Skeletal muscle cell (primary cell): Measurements from ENCODE around the gene AKAP8.
"Not testable (repeated sequence)": the region's sequence is repeated elsewhere in the genome, so short reads cannot be mapped to it uniquely, and the experiment has no call there.

Experiments used
- DNase-seq: peaks from one replicate; pipeline ENCODE4 v3.0.0-alpha.2; 2010; ENCODE audit warnings: low read depth
- H3K4me3 ChIP-seq: 2 replicates; pipeline ENCODE4 v1.5.1; 2011; ENCODE audit warnings: low read depth, mild to moderate bottlenecking, control low read depth, low read length, moderate library complexity

Gene AKAP8

DNA sequence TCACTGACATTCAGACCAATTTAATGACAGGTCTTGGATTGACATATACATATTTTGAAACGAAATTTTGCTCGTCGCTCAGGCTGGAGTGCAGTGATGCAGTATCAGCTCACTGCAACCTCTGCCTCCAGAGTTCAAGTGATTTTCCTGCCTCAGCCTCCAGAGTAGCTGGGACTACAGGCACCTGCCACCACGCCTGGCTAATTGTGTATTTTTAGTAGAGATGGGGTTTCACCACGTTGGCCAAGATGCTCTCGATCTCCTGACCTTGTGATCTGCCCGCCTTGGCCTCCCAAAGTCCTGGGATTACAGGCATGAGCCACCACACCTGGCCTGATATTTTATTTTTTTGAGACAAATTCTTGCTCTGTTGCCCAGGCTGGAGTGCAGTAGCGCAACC lies 27.1 kb downstream of the AKAP8 start:
- H3K4me3 ChIP-seq, DNase-seq: not testable (repeated sequence)

DNA sequence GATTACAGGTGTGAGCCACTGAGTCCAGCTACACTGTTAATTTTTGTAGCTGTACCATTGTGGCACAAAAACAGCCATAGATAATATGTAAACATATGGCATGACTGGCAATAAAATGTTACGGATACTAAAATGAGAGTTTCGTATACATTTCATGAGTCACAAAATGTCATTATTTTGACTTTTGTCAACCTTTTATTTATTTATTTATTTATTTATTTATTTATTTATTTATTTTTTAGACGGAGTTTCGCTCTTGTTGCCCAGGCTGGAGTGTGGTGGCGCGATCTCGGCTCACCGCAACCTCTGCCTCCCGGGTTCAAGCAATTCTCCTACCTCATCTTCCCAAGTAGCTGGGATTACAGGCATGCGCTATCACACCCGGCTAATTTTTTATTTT lies 38.3 kb downstream of the AKAP8 start:
- not testable (repeated sequence) for DNase-seq

DNA sequence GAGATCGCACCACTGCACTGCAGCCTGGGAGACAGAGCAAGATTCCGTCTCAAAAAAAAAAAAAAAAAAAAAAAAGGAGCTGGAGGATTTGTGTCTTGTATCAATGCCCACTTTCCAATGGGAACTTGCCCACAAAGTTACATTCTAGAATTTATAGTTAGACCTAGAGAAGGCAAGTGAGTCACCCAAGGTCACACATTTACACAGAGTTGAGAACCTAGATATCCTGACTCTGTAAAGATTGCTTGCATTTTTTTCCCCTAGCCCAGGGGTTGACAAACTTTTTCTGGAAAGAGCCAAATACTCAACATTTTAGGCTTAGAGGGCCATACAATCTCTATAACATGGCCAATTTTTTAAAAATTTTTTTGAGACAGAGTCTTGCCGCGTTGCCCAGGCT lies 39.5 kb downstream of the AKAP8 start:
- no peak overlapping the region for H3K4me3 ChIP-seq
- DNase-seq: no peak

More for the DNA sequence above, 38.3 kb downstream of the AKAP8 start:
- not testable (repeated sequence) for H3K4me3 ChIP-seq

DNA sequence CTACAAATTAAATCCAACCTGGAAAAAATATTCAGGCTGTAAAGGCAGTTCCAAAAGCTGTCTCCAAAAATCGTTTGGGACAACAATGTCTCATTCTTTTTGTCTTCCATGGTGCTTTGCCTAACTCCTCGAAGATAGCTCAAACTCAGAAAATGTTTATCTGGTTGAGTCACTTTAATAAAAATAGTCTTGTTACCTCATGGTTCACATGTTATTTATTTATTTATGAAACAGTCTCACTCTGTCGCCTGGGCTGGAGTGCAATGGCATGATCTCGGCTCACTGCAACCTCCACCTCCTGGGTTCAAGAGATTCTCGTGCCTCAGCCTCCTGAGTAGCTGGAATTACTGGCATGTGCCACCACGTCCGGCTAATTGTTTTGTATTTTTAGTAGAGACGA lies 42.4 kb downstream of the AKAP8 start:
- H3K4me3 ChIP-seq: no peak overlapping the region
- no peak for DNase-seq

DNA sequence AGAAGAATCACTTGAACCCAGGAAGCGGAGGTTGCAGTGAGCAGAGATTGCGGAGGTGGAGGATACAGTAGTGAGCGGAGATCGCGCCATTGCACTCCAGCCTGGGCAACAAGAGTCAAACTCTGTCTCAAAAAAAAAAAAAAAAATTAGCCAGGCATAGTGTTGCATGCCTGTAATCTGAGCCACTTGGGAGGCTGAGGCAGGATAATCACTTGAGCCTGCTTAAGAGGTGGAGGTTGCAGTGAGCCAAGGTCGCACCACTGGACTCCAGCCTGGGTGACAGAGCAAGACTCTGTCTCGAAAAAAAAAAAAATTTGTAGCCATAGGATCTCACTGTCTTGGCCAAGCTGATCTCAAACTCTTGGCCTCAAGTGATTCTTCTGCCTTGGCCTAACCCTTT lies 43.6 kb downstream of the AKAP8 start:
- not testable (repeated sequence) for H3K4me3 ChIP-seq, DNase-seq

DNA sequence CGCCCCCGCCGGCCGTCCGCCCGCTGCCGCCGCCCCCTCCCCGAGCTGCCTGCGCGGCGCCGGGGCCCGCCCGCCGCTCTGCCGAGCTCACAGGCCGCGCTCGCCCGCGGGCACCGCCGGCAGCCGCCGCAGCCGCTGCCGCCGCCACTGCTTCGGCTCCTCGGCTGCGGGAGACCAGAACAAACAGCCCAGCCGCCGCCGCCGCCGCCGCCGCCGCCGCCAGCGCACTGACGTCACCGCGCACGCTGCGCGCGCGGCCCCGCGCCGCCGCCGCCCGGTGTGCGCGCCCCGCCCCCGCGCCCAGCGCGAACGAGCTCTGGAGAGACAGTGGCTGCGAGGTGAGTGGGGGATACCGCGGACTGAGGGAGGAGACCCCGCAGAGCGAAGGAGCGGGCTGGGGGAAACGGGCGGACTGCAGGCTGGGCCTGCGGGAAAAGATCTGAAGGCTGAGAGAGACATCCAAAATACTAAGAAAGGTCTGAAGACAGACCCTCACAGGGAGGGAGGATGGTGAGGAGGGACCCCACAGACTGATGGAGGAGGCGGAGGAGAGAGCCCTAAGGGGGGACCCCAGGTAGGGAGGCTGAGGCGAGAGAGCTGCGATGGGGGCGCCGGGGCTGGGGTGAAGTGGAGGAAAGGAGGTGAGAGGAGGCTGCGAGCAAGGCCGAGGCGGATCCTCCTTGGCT lies 47.1 kb downstream of the AKAP8 start, which contains the start of gene BRD4:
TSS of gene BRD4 (minus strand) at position 229 of the 686 bp plus-strand sequence. CDS start 59,440 bp downstream, outside the sequence.
- H3K4me3 ChIP-seq: peak within 1 kb of the TSS; percentile 90
- no peak for DNase-seq

DNA sequence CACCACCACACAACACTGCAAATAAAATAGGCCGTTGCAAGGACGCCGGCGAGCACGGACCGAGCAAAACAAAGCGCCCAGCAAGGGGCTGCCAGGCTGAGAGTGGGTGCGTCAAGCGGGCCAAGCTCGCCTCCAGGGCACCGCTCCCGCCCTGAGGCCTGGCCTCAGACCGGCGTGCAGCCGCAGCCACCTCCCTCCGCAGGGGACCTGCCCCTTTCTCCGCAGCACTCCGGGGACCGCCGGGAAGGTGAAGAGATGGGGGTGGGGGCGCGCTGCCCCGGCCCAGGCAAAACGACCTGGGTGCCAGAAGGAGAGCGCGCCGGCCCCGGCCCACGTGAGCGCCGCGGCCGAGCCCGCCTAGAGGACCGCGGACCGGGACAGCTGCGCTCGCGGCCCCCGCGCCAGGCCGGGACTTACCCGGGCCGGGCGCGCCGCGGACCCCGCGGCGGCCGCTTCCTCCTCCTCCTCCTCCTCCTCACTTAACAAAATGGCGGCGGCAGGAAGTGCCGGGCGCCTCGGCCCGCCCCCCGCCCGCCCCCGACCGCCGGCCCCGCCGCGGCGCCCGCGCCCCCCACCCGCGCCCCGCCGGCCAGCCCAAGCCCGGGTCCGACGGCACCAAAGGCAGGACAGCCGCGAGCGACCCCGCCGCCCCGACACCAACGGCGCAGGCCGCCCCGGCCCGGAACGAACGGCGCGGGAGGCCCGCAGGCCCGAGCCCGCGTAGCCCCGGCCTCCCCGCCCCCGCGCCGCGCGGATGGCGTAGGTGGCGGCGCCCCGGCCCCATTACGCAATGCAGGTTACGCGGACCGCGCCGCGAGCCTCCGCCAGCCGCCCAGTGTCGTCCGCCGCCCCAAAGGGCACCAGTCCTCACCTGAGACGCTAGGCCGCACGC lies 47.9 kb downstream of the AKAP8 start:
- H3K4me3 ChIP-seq: peak overlapping the region; percentile 90
- no peak for DNase-seq

DNA sequence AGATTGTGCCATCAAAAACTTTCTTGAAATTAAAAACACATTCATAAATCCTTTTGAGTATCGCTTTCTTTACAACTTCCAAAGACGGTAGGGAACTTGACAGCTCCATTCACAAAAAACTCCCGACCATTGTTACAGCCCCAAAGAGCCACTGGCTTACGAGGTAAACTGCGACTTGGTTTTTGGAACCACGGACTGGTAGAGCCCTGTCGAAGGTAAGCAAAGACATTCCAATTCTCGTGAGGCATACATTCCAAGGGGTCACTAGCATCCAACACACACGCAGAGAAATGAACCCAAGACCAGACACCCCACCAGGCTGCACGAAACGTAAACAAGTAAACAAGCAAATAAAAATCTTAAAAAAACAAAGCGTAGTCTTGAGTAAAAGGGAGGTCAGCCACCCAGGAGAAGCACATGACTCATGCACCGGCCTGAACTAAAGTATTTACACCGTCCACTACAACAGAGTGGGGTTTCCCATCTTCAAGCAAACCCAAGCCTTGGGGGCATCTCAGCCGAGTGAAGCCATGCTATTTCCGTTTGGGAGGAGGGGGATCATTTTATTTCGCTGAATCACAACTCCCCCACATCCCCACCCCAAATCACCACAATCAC lies 48.7 kb downstream of the AKAP8 start:
- H3K4me3 ChIP-seq: peak overlapping the region; percentile 90
- peak; percentile 37 for DNase-seq

DNA sequence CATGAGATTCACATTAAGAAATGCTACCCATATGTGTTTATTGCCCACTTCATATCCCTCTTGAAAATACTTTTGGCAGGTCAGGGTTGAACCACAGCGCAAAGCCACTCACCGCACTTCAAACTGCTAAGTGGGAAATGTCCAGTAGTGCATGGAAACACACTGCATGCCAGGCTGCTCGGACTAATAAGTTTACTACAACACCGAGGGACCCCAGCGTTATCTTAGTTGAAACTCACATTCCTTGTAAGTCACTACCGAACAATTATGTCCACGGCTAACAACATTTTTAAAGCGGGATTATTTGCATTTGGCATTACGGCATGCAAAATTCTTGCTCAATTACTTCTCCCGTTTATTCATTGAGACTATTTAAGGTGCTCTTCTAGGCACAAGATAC lies 51.3 kb downstream of the AKAP8 start:
- no peak for DNase-seq
- no peak overlapping the region for H3K4me3 ChIP-seq

DNA sequence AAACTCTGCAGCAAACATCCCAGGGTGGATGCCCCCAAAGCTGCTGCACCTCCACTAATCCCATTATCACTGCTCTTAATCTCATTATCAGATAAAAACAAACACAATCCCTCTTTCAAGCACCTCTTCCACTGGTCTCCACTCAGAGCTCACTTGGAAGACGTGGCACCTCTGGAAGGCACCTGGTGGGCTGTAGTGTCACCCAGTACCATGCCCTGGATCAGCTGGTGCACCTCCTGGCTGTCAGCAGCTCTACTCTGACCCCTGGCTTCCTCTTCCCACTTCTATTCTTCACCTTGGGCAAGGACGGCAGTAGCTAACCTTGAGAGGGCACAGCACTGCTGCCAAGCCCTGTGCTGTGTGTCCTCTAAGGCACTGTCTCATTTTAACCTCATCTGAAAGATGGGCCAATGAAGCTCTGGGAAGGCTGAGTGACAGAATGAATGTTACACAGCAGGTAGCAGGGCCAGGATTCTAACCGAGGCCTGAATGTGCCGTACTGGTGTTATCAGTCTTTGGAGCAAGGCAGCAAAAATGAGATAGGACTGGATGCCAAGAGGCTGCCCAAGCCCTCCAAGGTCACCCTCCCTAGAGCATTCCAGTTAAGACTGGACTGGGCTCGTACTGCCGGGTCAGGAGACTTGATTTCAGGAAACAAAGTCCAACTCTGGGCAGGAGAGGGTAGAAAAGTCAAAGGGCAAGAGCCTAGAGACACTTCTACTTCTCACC lies 54.6 kb downstream of the AKAP8 start:
- no peak overlapping the region for H3K4me3 ChIP-seq

DNA sequence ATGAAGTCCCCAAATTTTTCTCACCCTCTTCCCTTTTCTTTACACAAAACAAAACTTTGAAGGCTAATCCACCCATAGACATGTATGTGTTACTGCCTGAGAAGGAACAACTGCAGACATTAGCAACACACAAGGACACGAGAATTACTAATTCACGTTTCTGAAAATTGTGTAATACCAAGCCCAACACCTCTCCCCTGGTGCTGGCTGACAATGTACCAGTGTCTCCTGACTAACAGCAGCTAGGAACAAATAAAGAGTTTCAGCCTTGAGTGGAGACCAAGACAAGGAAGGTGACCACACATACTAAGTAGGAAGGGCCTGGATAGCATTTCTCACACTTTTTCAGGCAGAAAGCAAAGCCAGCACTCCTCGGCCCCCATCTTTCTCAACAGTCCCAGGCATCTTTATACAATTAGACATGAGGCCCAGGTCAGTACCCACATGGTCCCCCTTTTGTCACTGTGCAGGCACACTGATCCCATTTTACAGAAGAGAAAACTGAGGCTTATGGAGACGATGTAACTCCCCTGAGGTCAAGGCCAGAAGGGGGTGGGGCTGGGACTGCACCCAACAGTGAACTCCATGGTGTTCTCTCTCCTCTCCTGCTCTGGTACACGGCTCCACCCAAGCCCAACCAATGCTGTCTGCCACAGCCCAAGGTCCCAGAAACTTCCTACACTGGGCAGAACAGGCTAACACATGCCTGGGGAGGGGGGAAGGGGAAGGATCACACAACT lies 55.9 kb downstream of the AKAP8 start:
- no peak for DNase-seq
- H3K4me3 ChIP-seq: no peak overlapping the region

More for the DNA sequence above, 54.6 kb downstream of the AKAP8 start:
- DNase-seq: no peak

DNA sequence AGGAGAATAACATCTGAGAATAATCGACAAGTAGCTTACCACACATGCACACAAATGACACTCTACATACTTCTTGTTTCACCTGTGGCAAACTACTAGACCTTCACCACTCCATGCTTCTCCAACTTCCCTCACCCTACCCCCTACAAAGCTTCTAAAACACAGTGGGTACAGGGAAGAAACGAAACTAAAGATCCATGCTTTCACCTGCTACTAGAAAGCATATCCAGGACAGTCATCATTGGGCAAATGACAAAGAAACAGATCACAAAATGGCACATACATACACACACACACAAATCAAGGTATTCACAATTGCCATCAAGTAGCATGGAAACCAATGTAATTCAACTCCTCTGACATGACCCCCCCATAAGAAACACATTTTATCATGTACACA lies 57.8 kb downstream of the AKAP8 start:
- H3K4me3 ChIP-seq: no peak overlapping the region
- no peak for DNase-seq

DNA sequence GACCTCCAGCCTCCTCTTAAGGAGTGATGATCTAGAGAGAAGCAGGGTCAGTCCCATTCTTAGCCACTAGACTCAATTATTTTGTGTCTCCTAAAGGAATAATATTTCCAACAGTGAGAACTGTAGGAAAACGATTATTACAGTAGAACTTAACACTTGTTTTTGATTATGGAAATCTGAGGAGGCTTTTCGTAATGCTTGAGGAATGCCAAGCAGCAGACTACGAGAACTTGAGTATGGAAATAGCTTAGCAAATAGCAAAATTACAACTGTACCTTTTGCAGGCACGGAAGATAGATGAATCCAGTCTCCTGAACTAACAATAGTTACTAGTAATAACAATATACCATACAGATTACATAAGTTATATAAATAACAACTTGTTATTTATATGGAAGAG lies 59.5 kb downstream of the AKAP8 start:
- no peak for DNase-seq
- H3K4me3 ChIP-seq: no peak overlapping the region

DNA sequence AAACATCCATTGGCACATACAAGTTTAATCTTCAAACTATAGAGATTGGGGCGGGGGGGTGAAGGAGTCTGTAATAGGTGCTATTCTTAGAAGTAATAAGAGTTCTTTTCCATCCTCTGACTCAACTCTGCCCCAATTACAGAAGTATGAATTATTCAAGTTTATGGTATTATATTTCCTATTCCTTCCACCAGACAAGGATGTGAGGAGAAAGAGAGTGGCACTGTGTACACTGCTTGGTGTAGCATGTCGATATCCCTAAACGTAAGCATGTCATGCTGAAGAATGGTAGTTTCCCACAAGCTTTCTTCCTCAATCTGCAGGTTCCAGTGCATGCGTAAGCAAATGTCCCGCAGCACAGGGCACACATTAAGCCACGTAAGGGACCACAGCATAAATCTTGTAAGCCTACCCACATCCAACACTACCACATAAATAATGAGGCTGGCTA lies 61.3 kb downstream of the AKAP8 start:
- no peak for DNase-seq
- H3K4me3 ChIP-seq: no peak overlapping the region

DNA sequence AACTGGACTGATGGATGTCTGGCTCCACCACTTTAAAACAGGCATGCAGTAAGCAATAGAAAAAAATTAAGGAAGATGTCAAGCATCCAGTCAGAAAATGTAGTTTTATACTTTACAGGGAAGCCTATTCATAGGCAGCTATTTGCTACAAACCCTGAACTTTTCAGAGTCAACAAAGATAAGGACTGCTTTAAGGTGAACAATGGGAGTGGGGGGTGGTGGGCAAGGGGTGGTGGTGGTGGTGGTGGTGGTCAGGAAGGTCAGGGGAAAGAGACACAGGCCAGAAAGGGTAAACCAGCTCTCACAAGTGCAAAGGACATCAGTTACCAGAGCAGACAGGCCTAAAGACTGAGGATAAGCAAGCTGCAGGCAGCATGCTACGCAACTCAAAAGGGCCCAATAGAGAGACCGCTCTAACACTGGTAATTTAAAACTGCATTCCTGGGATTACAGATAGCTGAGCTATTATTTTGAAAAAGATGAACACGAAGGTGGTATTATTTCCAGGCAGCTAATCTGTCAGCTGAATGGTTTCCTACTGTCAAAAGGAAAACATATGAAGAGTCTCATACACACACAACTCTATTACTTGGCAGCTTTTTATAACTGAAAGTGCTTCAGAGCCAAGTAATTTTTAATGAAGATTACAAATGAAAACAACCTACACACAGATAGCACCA lies 62.1 kb downstream of the AKAP8 start:
- no peak for DNase-seq
- H3K4me3 ChIP-seq: no peak overlapping the region

DNA sequence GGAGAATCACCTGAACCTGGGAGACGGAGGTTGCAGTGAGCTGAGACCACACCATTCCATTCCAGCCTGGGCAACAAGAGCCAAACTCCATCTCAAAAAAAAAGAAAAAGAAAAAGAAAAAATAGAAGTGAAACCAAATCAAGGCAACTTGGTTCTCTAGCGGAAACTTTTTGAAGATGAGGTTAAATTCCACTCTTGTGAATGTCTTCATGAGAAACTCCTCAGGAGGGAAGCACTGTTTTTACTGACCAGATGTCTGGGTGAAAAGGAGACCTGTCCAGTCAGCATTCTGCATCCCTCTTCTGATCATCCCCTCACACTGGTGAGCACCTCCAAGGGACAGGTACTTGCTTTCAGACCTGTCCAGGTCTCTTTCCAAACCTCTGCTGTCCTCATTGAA lies 63.1 kb downstream of the AKAP8 start:
- DNase-seq: no peak
- no peak overlapping the region for H3K4me3 ChIP-seq

DNA sequence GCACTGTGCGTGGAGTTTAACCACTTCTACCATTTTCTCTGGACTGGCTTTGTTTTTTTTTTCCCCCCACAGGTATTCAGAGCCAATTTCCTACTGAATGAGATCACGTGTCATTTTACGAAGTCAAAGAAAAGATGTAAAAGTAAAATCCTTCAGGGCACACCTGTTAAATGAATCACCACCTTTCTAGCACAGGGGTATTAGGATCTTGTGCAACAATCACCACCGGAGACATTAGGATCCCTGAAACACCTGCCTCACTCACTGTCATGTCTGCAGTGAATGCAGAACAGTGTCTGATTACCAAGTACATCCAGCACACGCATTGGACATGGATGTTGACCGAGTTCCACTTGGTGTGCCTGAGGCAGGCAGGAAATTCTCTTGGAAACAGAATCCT lies 64.5 kb downstream of the AKAP8 start:
- DNase-seq: no peak
- H3K4me3 ChIP-seq: no peak overlapping the region

DNA sequence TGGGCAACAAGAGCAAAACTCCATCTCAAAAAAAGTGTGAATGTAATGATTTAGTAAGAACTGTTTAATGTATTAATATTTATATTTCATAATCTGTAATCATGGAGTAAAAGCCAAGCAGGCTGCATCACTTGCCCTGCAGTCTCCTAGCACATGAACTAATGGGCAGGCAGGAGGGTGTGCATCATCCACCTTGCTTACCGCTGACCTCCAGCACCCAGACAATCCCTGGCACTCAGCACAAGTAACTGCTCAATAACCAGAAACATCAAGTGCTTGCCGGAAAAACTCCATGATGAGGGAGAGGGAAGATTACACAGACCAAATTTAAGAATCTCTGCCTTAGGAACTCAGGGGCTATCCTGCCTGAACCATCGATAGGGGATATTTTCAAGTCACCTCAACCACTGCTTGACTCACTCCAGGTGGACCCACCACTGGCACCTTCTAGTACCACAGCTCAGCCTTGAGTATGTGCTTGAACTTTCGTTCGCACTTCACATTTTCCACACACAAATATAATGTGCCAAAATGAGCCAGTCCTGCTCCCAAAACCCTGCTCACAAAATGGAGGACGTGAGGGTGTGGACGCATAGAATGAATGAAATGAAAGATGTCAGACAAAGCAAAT lies 65.8 kb downstream of the AKAP8 start:
- DNase-seq: no peak
- H3K4me3 ChIP-seq: no peak overlapping the region
